AG09309 (cell line): ENCODE measurements around the gene CRYBG1.
A peak's percentile ranks its signal among the peaks of the same experiment; 100 is the strongest.

ENCODE experiments used
- DNase-seq: peaks from one replicate; pipeline ENCODE4 v3.0.0-alpha.2; 2010; ENCODE audit warnings: low read depth
- H3K4me3 ChIP-seq: 2 replicates; pipeline ENCODE4 v1.5.1; 2011; ENCODE audit warnings: mild to moderate bottlenecking, low read depth, low read length, moderate library complexity; ENCODE audit not compliant: control insufficient read depth
- CTCF ChIP-seq: IDR thresholded peaks from 2 replicates; pipeline ENCODE4 v1.5.1; 2011; ENCODE audit warnings: mild to moderate bottlenecking, low read depth, low read length, inconsistent platforms; ENCODE audit not compliant: insufficient read depth, control insufficient read depth; ENCODE audit errors: missing control alignments

The CRYBG1 gene

GRCh38 chr6:106564476-106564875 lies 204.0 kb downstream of the CRYBG1 start:
- no peak for DNase-seq
- TF ChIP-seq CTCF = no peak
- no peak overlapping the region for H3K4me3 ChIP-seq

- TF ChIP-seq CTCF = no peak
- no peak overlapping the region for H3K4me3 ChIP-seq
- DNase-seq = no peak
Observed at GRCh38 chr6:106568530-106568929, 208.0 kb downstream of the CRYBG1 start.

- TF ChIP-seq CTCF = no peak
- H3K4me3 ChIP-seq = no peak overlapping the region
Observed at GRCh38 chr6:106569428-106569827, 208.9 kb downstream of the CRYBG1 start.

GRCh38 chr6:106572436-106572835 lies 211.9 kb downstream of the CRYBG1 start:
- no peak overlapping the region for H3K4me3 ChIP-seq
- DNase-seq = no peak
- no peak for TF ChIP-seq CTCF

More at GRCh38 chr6:106569428-106569827, 208.9 kb downstream of the CRYBG1 start:
- no peak for DNase-seq

- H3K4me3 ChIP-seq = no peak overlapping the region
- no peak for DNase-seq
- TF ChIP-seq CTCF = no peak
Observed at GRCh38 chr6:106572875-106573585, 212.5 kb downstream of the CRYBG1 start.

GRCh38 chr6:106574741-106575458 lies 214.4 kb downstream of the CRYBG1 start:
- no peak overlapping the region for H3K4me3 ChIP-seq
- peak; percentile 29 for DNase-seq

More at GRCh38 chr6:106574741-106575458, 214.4 kb downstream of the CRYBG1 start:
- TF ChIP-seq CTCF = no peak
